HepG2 (cell line): Measurements from ENCODE around the gene TMEM134. TPM values are rescaled to one million over a fixed set of nuclear protein-coding genes. Genes with fewer than 3 reads are reported as not detected.

Experiments
- ATAC-seq: fragments of 200-7000 bp; cut with Tn5 transposase; 3 replicates; pipeline ENCODE4 v1.9.1; 2020; ENCODE audit warnings: mild to moderate bottlenecking, moderate library complexity
- BruUV-seq: library from RNA; stranded (reverse); fragments of 400-500 nt; replicated peaks from 2 replicates; lab custom pipeline; 2021; lab: Mats Ljungman, UMichigan
- CTCF ChIA-PET: fragments of 300-600 bp; formaldehyde crosslinking; extraction: SDS; loops from one replicate; lab custom pipeline; 2021; ENCODE audit warnings: low total read pairs, inconsistent platforms, low intra/inter-chr PET ratio; lab: Yijun Ruan, JAX
- POLR2A ChIA-PET: fragments of 350-600 bp; sonication (Branson Sonifier 250); formaldehyde crosslinking; loops from one replicate; lab custom pipeline; 2020; ENCODE audit warnings: antibody characterized with exemption, inconsistent platforms; lab: Yijun Ruan, JAX
- DNase-seq: peaks from one replicate; pipeline ENCODE4 v3.0.0-alpha.2; 2015; ENCODE audit warnings: low spot score
- FAIRE-seq: peaks from 3 replicates; lab custom pipeline; 2011; peaks lifted over from hg19 to GRCh38; lab: Jason Lieb, UNC
- H2AFZ ChIP-seq: one replicate; pipeline ENCODE4 v1.6.1; 2011; ENCODE audit warnings: low read length, inconsistent platforms
- H3K27ac ChIP-seq: fragments of 300-600 bp; 3 replicates; pipeline ENCODE4 v1.8.0; 2011; ENCODE audit warnings: mixed run types, mild to moderate bottlenecking, mixed read lengths, low read length, inconsistent platforms; ENCODE audit not compliant: insufficient read depth; ENCODE audit errors: extremely low read length
- H3K27me3 ChIP-seq, 2 experiments: fragments of 200-600 bp in 1 of 2; 2 replicates in 1 of 2; 3 replicates in 1 of 2; pipeline versions ENCODE4 v1.6.0 to v1.8.0; 2011; ENCODE audit warnings: low read length in 2 of 2, mild to moderate bottlenecking in 2 of 2, moderate library complexity in 2 of 2, inconsistent platforms in 1 of 2; ENCODE audit not compliant: insufficient read depth in 2 of 2, control insufficient read depth in 1 of 2
- H3K36me3 ChIP-seq, 2 experiments: fragments of 200-600 bp in 1 of 2; replicated peaks in 1 of 2; 2 replicates in 1 of 2; 3 replicates in 1 of 2; pipeline versions ENCODE4 v1.5.1 to v1.8.0; 2011; ENCODE audit warnings: low read length in 2 of 2, inconsistent platforms in 1 of 2; ENCODE audit not compliant: insufficient read depth in 2 of 2, control insufficient read depth in 1 of 2
- H3K4me1 ChIP-seq: 2 replicates; pipeline ENCODE4 v1.5.1; 2012; ENCODE audit warnings: low read length, inconsistent platforms; ENCODE audit not compliant: insufficient read depth
- H3K4me2 ChIP-seq: 2 replicates; pipeline ENCODE4 v1.6.0; 2011; ENCODE audit warnings: low read depth, low read length, inconsistent platforms
- H3K4me3 ChIP-seq, 3 experiments: fragments of 200-600 bp in 1 of 3; sonication (generic), shearing (Covaris generic) in 1 of 3; replicated peaks in 1 of 3; 2 replicates each; pipeline ENCODE4 v1.5.1; 2011 to 2016; ENCODE audit warnings: low read length in 3 of 3, inconsistent platforms in 2 of 3, low read depth in 2 of 3, mild to moderate bottlenecking in 2 of 3, control low read depth in 1 of 3, mixed read lengths in 1 of 3; ENCODE audit not compliant: insufficient read depth in 1 of 3
- H3K79me2 ChIP-seq: one replicate; pipeline ENCODE4 v1.6.1; 2011; ENCODE audit warnings: low read length, inconsistent platforms; ENCODE audit not compliant: insufficient read depth
- H3K9ac ChIP-seq: 2 replicates; pipeline ENCODE4 v1.6.0; 2011; ENCODE audit warnings: mild to moderate bottlenecking, low read depth, low read length, inconsistent platforms; ENCODE audit not compliant: insufficient read depth
- H3K9me3 ChIP-seq: 2 replicates; pipeline ENCODE4 v1.5.1; 2012; ENCODE audit warnings: mild to moderate bottlenecking, low read length
- H4K20me1 ChIP-seq: 2 replicates; pipeline ENCODE4 v1.6.0; 2011; ENCODE audit warnings: inconsistent platforms, mild to moderate bottlenecking, low read length, moderate library complexity; ENCODE audit not compliant: insufficient read depth
- AKAP8 ChIP-seq: sonication (generic); formaldehyde crosslinking; IDR thresholded peaks from 2 replicates; pipeline ENCODE4 v1.5.1; 2020; ENCODE audit warnings: mild to moderate bottlenecking, missing genetic modification reagents
- ARID4A ChIP-seq: sonication (generic); formaldehyde crosslinking; IDR thresholded peaks from 2 replicates; pipeline ENCODE4 v1.5.0; 2020; ENCODE audit warnings: mild to moderate bottlenecking, missing genetic modification reagents, borderline replicate concordance
- HDAC2 ChIP-seq: sonication (generic); formaldehyde crosslinking; IDR thresholded peaks from 2 replicates; pipeline ENCODE4 v1.4.0; 2020; ENCODE audit warnings: missing genetic modification reagents
- IKZF1 ChIP-seq: fragments of 450-650 bp; IDR thresholded peaks from 2 replicates; pipeline ENCODE4 v1.7.1; 2016
- TRAFD1 ChIP-seq: sonication (generic); formaldehyde crosslinking; IDR thresholded peaks from 2 replicates; pipeline ENCODE4 v1.5.1; 2020; ENCODE audit warnings: missing genetic modification reagents, mild to moderate bottlenecking, borderline replicate concordance
- ZFX ChIP-seq: sonication (generic); formaldehyde crosslinking; IDR thresholded peaks from 2 replicates; pipeline ENCODE4 v1.4.0; 2020; ENCODE audit warnings: mild to moderate bottlenecking, low read depth, missing genetic modification reagents, moderate library complexity
- ZNF142 ChIP-seq: sonication (generic); formaldehyde crosslinking; IDR thresholded peaks from 2 replicates; pipeline ENCODE4 v1.4.0; 2020; ENCODE audit warnings: missing genetic modification reagents
- ZNF800 ChIP-seq: sonication (generic); formaldehyde crosslinking; IDR thresholded peaks from 2 replicates; pipeline ENCODE4 v1.4.0; 2020; ENCODE audit warnings: missing genetic modification reagents
- WGBS: methylation state at CpG from one replicate; pipeline ENCODE4 v1.1.6; 2017; ENCODE audit warnings: low lambda C conversion rate; 5-methylcytosine and 5-hydroxymethylcytosine counted together
- in situ Hi-C: cut with HindIII; loops from 2 replicates; pipeline ENCODE4 v1.10.0; 2017; ENCODE audit warnings: low pct_unique_long_range_greater_than_20kb; ENCODE audit not compliant: extremely low pct_ligation_motif_present
- intact Hi-C: fragments of 100-400 bp; cut with micrococcal nuclease; formaldehyde crosslinking; loops from one replicate; pipeline ENCODE4 v1.10.0; 2022; ENCODE audit not compliant: unreplicated experiment
- polyA plus RNA-seq, 8 experiments: library from polyadenylated mRNA; depleted of rRNA in 3 of 8; stranded (reverse) in 7 of 8; unstranded in 1 of 8; fragments of >200 nt; fragmentation: Illumina TruSeq in 4 of 8; extraction: Trizol in 4 of 8; gene quantifications; 2 replicates each; pipeline versions ENCODE4 v1.2.1 to v1.2.3, GENCODE V29; 2011 to 2016; ENCODE audit warnings: low read depth in 4 of 8, missing spikeins in 1 of 8, mixed read lengths in 1 of 8; ENCODE audit not compliant: insufficient read depth in 1 of 8
- total RNA-seq, 5 experiments: library from RNA; depleted of rRNA; stranded (reverse); fragments of >200 nt; fragmentation: Illumina TruSeq; extraction: Trizol; gene quantifications; 2 replicates each; pipeline ENCODE4 v1.2.3, GENCODE V29; 2016; ENCODE audit warnings: low read depth in 1 of 5

The TMEM134 gene
- total and polyA plus RNA-seq, 2 of the 13 experiments (the other 11 are each of a cell fraction or from before 2014, with no cell fraction given) = 6.9 to 26.9 TPM

GRCh38 chr11:67517784-67518552, 48.9 kb upstream of the TMEM134 start:
- WGBS = 54% methylated on average over 4 of the region's 10 CpGs
- DNase-seq (no peak), ATAC-seq (no peak), FAIRE-seq (no peak)
- no peak overlapping the region for H3K9ac ChIP-seq
- ChIA-PET POLR2A (no interaction called here), CTCF (no interaction called here)
- H3K4me1 ChIP-seq = no peaks in the 10 kb centered on the region
- H3K36me3 ChIP-seq = no peaks in the 10 kb centered on the region
- no peaks in the 10 kb centered on the region for H4K20me1 ChIP-seq
- intact Hi-C loops (no loop called here), in situ Hi-C loops (no loop called here)
- H3K4me3 ChIP-seq = no peak overlapping the region
- H2AFZ ChIP-seq = no peak overlapping the region
- BruUV-seq = no TSS peak
- H3K27me3 ChIP-seq = peaks cover 4 to 16% of the 10 kb centered on the region in 2 experiments; a peak in 4 of 5 replicates
- no peaks in the 10 kb centered on the region for H3K79me2 ChIP-seq
- H3K27ac ChIP-seq = no peak overlapping the region
- no peak overlapping the region for H3K4me2 ChIP-seq
- no peaks in the 10 kb centered on the region for H3K9me3 ChIP-seq
- no peak for TF ChIP-seq ZFX (CRISPR knock-in tag)
- TF ChIP-seq IKZF1 = no peak
- TF ChIP-seq ZNF142 (CRISPR knock-in tag) = no peak
- TF ChIP-seq TRAFD1 (CRISPR knock-in tag) = no peak
- no peak for TF ChIP-seq ARID4A (CRISPR knock-in tag)
- no peak for TF ChIP-seq ZNF800
- TF ChIP-seq HDAC2 (CRISPR knock-in tag) = no peak
- TF ChIP-seq AKAP8 (CRISPR knock-in tag) = no peak
